ENCODE data around the gene IFT57. TPM values are rescaled to one million over a fixed set of nuclear protein-coding genes. Genes with fewer than 3 reads are reported as not detected.

Gene IFT57
- total RNA-seq, 1 donor from 2014 or later: 17.6 TPM

- Histone ChIP-seq H3K27me3 (ENCODE audit: control insufficient read depth, insufficient read depth, low read length) (no peaks in the 10 kb centered on the region), H3K36me3 (ENCODE audit: control insufficient read depth, insufficient read depth, low read length) (no peaks in the 10 kb centered on the region), H3K4me3 (ENCODE audit: low read depth, low read length) (no peak overlapping the region)
- DNase-seq (ENCODE audit: low read depth) (no peak), FAIRE-seq (no peak)
- TF ChIP-seq CTCF (IDR thresholded peaks at IDR 0.05; ENCODE audit: insufficient read depth, low read length, severe bottlenecking): no peak
Observed at GRCh38 chr3:108183971-108184370, 38.3 kb downstream of the IFT57 start.

- DNase-seq (ENCODE audit: low read depth) (no peak), FAIRE-seq (no peak)
- TF ChIP-seq CTCF (IDR thresholded peaks at IDR 0.05; ENCODE audit: insufficient read depth, low read length, severe bottlenecking): no peak
- H3K4me3 ChIP-seq (ENCODE audit: low read depth, low read length): no peak overlapping the region
- no peaks in the 10 kb centered on the region for H3K36me3 ChIP-seq (ENCODE audit: control insufficient read depth, insufficient read depth, low read length)
- no peaks in the 10 kb centered on the region for H3K27me3 ChIP-seq (ENCODE audit: control insufficient read depth, insufficient read depth, low read length)
Observed at GRCh38 chr3:108183181-108183580, 39.0 kb downstream of the IFT57 start.

GRCh38 chr3:108182339-108182738, 39.9 kb downstream of the IFT57 start:
- Histone ChIP-seq H3K36me3 (ENCODE audit: control insufficient read depth, insufficient read depth, low read length) (no peaks in the 10 kb centered on the region), H3K4me3 (ENCODE audit: low read depth, low read length) (no peak overlapping the region), H3K27me3 (ENCODE audit: control insufficient read depth, insufficient read depth, low read length) (no peaks in the 10 kb centered on the region)
- no peak for TF ChIP-seq CTCF (IDR thresholded peaks at IDR 0.05; ENCODE audit: insufficient read depth, low read length, severe bottlenecking)
- DNase-seq (ENCODE audit: low read depth): no peak
- FAIRE-seq: no peak

- H3K36me3 ChIP-seq (ENCODE audit: control insufficient read depth, insufficient read depth, low read length): no peaks in the 10 kb centered on the region
- H3K27me3 ChIP-seq (ENCODE audit: control insufficient read depth, insufficient read depth, low read length): no peaks in the 10 kb centered on the region
- no peak overlapping the region for H3K4me3 ChIP-seq (ENCODE audit: low read depth, low read length)
- TF ChIP-seq CTCF (IDR thresholded peaks at IDR 0.05; ENCODE audit: insufficient read depth, low read length, severe bottlenecking): no peak
- FAIRE-seq (no peak), DNase-seq (ENCODE audit: low read depth) (no peak)
Observed at GRCh38 chr3:108181172-108181571, 41.1 kb downstream of the IFT57 start.

- no peak for TF ChIP-seq CTCF (IDR thresholded peaks at IDR 0.05; ENCODE audit: insufficient read depth, low read length, severe bottlenecking)
- H3K27me3 ChIP-seq (ENCODE audit: control insufficient read depth, insufficient read depth, low read length): no peaks in the 10 kb centered on the region
- no peaks in the 10 kb centered on the region for H3K36me3 ChIP-seq (ENCODE audit: control insufficient read depth, insufficient read depth, low read length)
- DNase-seq (ENCODE audit: low read depth): peak; percentile 43
- no peak for FAIRE-seq
- H3K4me3 ChIP-seq (ENCODE audit: low read depth, low read length): no peak overlapping the region
Observed at GRCh38 chr3:108180194-108180593, 42.0 kb downstream of the IFT57 start.

GRCh38 chr3:108178676-108179075, 43.5 kb downstream of the IFT57 start:
- no peak for TF ChIP-seq CTCF (IDR thresholded peaks at IDR 0.05; ENCODE audit: insufficient read depth, low read length, severe bottlenecking)
- Histone ChIP-seq H3K36me3 (ENCODE audit: control insufficient read depth, insufficient read depth, low read length) (no peaks in the 10 kb centered on the region), H3K4me3 (ENCODE audit: low read depth, low read length) (no peak overlapping the region), H3K27me3 (ENCODE audit: control insufficient read depth, insufficient read depth, low read length) (no peaks in the 10 kb centered on the region)
- DNase-seq (ENCODE audit: low read depth) (no peak), FAIRE-seq (no peak)

Measured in bronchial epithelial cell (primary cell).